Mesodermal cell (in vitro differentiated cells): ENCODE data around the gene SMURF1.

Experiments
- H3K27ac ChIP-seq: 2 replicates; pipeline ENCODE4 v1.7.0; 2013; ENCODE audit warnings: mild to moderate bottlenecking, low read depth, low read length, moderate library complexity; ENCODE audit not compliant: severe bottlenecking
- H3K36me3 ChIP-seq: 2 replicates; pipeline ENCODE4 v1.7.1; 2013; ENCODE audit warnings: mild to moderate bottlenecking, low read length, moderate library complexity; ENCODE audit not compliant: control insufficient read depth, insufficient read depth
- H3K4me1 ChIP-seq: one replicate; pipeline ENCODE4 v1.7.1; 2013; ENCODE audit warnings: mild to moderate bottlenecking, low read length; ENCODE audit not compliant: insufficient read depth, control insufficient read depth, poor library complexity, severe bottlenecking
- H3K4me3 ChIP-seq: 2 replicates; pipeline ENCODE4 v1.7.0; 2013; ENCODE audit warnings: low read length, control low read depth, mild to moderate bottlenecking; ENCODE audit not compliant: insufficient read depth, poor library complexity, severe bottlenecking; ENCODE audit errors: extremely low read depth
- H3K9me3 ChIP-seq: 2 replicates; pipeline ENCODE4 v1.7.1; 2013; ENCODE audit warnings: mild to moderate bottlenecking, low read length, moderate library complexity; ENCODE audit not compliant: control insufficient read depth
- WGBS, 2 experiments: methylation state at CpG; one replicate each; pipeline ENCODE4 v1.1.5; 2013; ENCODE audit warnings: missing lambda C conversion rate in 2 of 2; ENCODE audit not compliant: insufficient coverage in 2 of 2; 5-methylcytosine and 5-hydroxymethylcytosine counted together

The SMURF1 gene

GRCh38 chr7:99097730-99098129, 46.2 kb downstream of the SMURF1 start:
- Histone ChIP-seq H3K4me3 (no peak overlapping the region), H3K36me3 (peaks cover 5% of the 10 kb centered on the region), H3K9me3 (peaks cover 5% of the 10 kb centered on the region), H3K27ac (no peak overlapping the region), H3K4me1 (peaks cover 10% of the 10 kb centered on the region)
- WGBS, 2 experiments: no CpG with 5 or more reads among the region's 2 CpGs

GRCh38 chr7:99096124-99096887, 47.6 kb downstream of the SMURF1 start:
- no peak overlapping the region for H3K27ac ChIP-seq
- 95 to 100% methylated on average over 1 to 3 of the region's 6 CpGs for WGBS, 2 experiments
- H3K36me3 ChIP-seq: peaks cover 5% of the 10 kb centered on the region
- H3K9me3 ChIP-seq: peaks cover 5% of the 10 kb centered on the region
- H3K4me1 ChIP-seq: peaks cover 10% of the 10 kb centered on the region
- H3K4me3 ChIP-seq: no peak overlapping the region

GRCh38 chr7:99095698-99096097, 48.2 kb downstream of the SMURF1 start:
- Histone ChIP-seq H3K4me3 (no peak overlapping the region), H3K9me3 (peaks cover 5% of the 10 kb centered on the region), H3K36me3 (peaks cover 5% of the 10 kb centered on the region), H3K4me1 (peaks cover 10% of the 10 kb centered on the region), H3K27ac (no peak overlapping the region)
- 86 to 100% methylated on average over 2 of the region's 3 CpGs for WGBS, 2 experiments

- Histone ChIP-seq H3K4me3 (no peak overlapping the region), H3K9me3 (peaks cover under 1% of the 10 kb centered on the region), H3K27ac (no peak overlapping the region), H3K4me1 (peaks cover 10% of the 10 kb centered on the region), H3K36me3 (peaks cover 5% of the 10 kb centered on the region)
Observed at GRCh38 chr7:99094401-99094800, 49.5 kb downstream of the SMURF1 start.

- peaks cover 6% of the 10 kb centered on the region for H3K4me1 ChIP-seq
- no peak overlapping the region for H3K27ac ChIP-seq
- peaks cover 2% of the 10 kb centered on the region for H3K36me3 ChIP-seq
- no peak overlapping the region for H3K4me3 ChIP-seq
- no peaks in the 10 kb centered on the region for H3K9me3 ChIP-seq
- 94 to 98% methylated on average over 8 to 9 of the region's 11 CpGs for WGBS, 2 experiments
Observed at GRCh38 chr7:99092064-99092720, 51.7 kb downstream of the SMURF1 start.

- H3K4me3 ChIP-seq: no peak overlapping the region
- peaks cover 10% of the 10 kb centered on the region for H3K36me3 ChIP-seq
- peak overlapping the region; percentile 12 for H3K27ac ChIP-seq
- peaks cover 6% of the 10 kb centered on the region for H3K4me1 ChIP-seq
- WGBS, 2 experiments: 80 to 93% methylated on average over 2 to 3 of the region's 6 CpGs
- H3K9me3 ChIP-seq: peaks cover 8% of the 10 kb centered on the region
Observed at GRCh38 chr7:99090771-99091542, 53.0 kb downstream of the SMURF1 start.

GRCh38 chr7:99089914-99090629, 53.8 kb downstream of the SMURF1 start:
- WGBS, 2 experiments: 98 to 100% methylated on average over 2 to 5 of the region's 7 CpGs
- peaks cover 6% of the 10 kb centered on the region for H3K4me1 ChIP-seq
- H3K9me3 ChIP-seq: peaks cover 8% of the 10 kb centered on the region
- peaks cover 14% of the 10 kb centered on the region for H3K36me3 ChIP-seq
- H3K27ac ChIP-seq: peak overlapping the region; percentile 11
- no peak overlapping the region for H3K4me3 ChIP-seq

- peaks cover 23% of the 10 kb centered on the region for H3K36me3 ChIP-seq
- WGBS, 2 experiments: 93 to 100% methylated on average over 1 to 2 of the region's 2 CpGs
- peaks cover 6% of the 10 kb centered on the region for H3K4me1 ChIP-seq
- H3K27ac ChIP-seq: no peak overlapping the region
- H3K4me3 ChIP-seq: no peak overlapping the region
- H3K9me3 ChIP-seq: peaks cover 8% of the 10 kb centered on the region
Observed at GRCh38 chr7:99086944-99087343, 57.0 kb downstream of the SMURF1 start.

- H3K4me1 ChIP-seq: peaks cover 6% of the 10 kb centered on the region
- peaks cover 8% of the 10 kb centered on the region for H3K9me3 ChIP-seq
- no peak overlapping the region for H3K4me3 ChIP-seq
- 93 to 100% methylated on average over 1 to 3 of the region's 5 CpGs for WGBS, 2 experiments
- H3K36me3 ChIP-seq: peaks cover 23% of the 10 kb centered on the region
- H3K27ac ChIP-seq: no peak overlapping the region
Observed at GRCh38 chr7:99086532-99086931, 57.4 kb downstream of the SMURF1 start.

GRCh38 chr7:99083733-99084132, 60.2 kb downstream of the SMURF1 start:
- H3K27ac ChIP-seq: no peak overlapping the region
- WGBS, 2 experiments: 89 to 100% methylated on average over 3 of the region's 3 CpGs
- peaks cover 8% of the 10 kb centered on the region for H3K9me3 ChIP-seq
- H3K36me3 ChIP-seq: peaks cover 23% of the 10 kb centered on the region
- H3K4me1 ChIP-seq: no peaks in the 10 kb centered on the region
- no peak overlapping the region for H3K4me3 ChIP-seq
